ENCODE results near the gene PCYT1A.

Gene PCYT1A

DNA sequence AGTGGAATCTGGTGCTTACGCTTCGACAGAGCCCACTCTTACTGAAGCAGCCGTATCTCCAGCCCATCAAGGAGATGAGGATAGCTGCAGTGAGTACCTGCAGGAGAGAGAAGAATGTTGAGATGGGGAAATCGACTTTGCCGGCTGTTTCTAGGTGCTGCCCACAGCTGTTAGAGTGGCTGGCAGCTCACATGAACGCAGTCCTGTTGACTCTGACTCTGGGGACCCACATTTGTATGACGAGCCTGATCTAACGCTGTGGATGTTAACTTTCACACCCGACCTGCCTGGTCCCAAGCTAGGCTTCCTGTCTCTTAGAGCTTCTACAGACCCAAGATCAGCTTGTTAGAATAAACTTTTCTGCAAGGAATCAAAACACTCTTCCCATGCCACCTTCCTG is 39.4 kb upstream of the PCYT1A start:
- no peak for DNase-seq (ENCODE audit: low read depth in 2 of 2)
- TF ChIP-seq, protein P1, sequence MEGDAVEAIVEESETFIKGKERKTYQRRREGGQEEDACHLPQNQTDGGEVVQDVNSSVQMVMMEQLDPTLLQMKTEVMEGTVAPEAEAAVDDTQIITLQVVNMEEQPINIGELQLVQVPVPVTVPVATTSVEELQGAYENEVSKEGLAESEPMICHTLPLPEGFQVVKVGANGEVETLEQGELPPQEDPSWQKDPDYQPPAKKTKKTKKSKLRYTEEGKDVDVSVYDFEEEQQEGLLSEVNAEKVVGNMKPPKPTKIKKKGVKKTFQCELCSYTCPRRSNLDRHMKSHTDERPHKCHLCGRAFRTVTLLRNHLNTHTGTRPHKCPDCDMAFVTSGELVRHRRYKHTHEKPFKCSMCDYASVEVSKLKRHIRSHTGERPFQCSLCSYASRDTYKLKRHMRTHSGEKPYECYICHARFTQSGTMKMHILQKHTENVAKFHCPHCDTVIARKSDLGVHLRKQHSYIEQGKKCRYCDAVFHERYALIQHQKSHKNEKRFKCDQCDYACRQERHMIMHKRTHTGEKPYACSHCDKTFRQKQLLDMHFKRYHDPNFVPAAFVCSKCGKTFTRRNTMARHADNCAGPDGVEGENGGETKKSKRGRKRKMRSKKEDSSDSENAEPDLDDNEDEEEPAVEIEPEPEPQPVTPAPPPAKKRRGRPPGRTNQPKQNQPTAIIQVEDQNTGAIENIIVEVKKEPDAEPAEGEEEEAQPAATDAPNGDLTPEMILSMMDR (IDR thresholded peaks at IDR 0.05; ENCODE audit: low read depth, low read length): no peak
- H3K4me3 ChIP-seq (replicated peaks in 1 of 2; ENCODE audit: low read depth in 2 of 2, low read length in 2 of 2): no peak overlapping the region

DNA sequence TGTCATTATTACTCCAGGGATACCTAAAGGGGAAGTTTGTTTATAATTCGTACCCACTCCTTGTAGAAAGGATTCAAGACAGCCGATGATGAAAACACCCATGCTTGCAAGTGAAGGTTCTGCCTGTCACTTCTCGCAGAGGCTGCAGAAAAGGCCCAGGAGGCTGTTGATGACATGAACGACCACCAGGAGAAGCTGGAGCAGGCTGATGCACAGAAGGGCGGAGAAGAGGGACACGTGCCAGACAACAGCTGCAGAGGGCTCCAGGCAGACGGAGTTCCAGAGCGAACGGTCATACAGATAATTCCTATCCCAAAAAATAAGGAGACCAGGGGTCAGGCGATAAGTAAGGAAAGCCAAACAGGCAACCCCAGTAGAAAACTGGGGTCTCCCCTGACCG is 36.2 kb upstream of the PCYT1A start:
- peak; percentile 35 to 44 for DNase-seq (ENCODE audit: low read depth in 2 of 2)
- H3K4me3 ChIP-seq (replicated peaks in 1 of 2; ENCODE audit: low read depth in 2 of 2, low read length in 2 of 2): no peak overlapping the region
- TF ChIP-seq, protein P1 (IDR thresholded peaks at IDR 0.05; ENCODE audit: low read depth, low read length): peak; percentile 29

DNA sequence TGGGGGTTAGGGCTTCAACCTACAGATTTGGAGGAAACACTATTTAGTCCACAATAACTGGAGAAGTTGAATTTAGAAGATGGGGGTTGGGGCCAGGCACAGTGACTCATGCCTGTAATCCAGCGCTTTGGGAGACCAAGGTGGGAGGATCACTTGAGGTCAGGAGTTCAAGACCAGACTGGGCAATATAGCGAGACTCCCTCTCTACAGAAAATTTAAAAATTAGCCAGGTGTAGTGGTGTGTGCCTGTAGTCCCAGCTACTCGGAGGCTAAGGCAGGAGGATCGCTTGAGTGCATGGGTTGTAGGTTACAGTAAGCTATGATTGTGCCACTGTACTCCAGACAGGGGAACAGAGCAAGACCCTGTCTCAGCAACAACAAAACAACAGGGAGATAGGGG is 35.5 kb upstream of the PCYT1A start:
- TF ChIP-seq, protein P1 (IDR thresholded peaks at IDR 0.05; ENCODE audit: low read depth, low read length): no peak
- H3K4me3 ChIP-seq (replicated peaks in 1 of 2; ENCODE audit: low read depth in 2 of 2, low read length in 2 of 2): no peak overlapping the region
- DNase-seq (ENCODE audit: low read depth in 2 of 2): no peak

DNA sequence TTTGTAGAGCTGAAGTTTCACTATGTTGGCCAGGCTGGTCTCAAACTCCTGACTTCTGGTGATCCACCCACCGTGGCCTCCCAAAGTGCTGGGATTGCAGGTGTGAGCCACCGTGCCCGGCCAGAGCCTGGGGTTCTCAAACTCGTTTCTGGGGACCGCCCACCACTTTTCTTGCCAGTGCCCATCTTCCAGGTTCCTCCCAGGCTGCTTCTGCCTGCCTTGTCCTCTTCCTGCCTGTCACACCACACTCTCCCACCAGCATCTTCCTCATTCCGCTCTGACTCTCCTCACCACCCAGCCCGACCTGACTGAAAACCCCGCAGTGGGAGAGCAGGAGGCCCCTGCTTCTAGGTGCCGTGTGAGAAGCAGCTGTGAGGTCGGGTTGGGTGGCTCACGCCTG is 33.6 kb upstream of the PCYT1A start:
- no peak overlapping the region for H3K4me3 ChIP-seq (replicated peaks in 1 of 2; ENCODE audit: low read depth in 2 of 2, low read length in 2 of 2)
- DNase-seq (ENCODE audit: low read depth in 2 of 2): no peak
- TF ChIP-seq, protein P1 (IDR thresholded peaks at IDR 0.05; ENCODE audit: low read depth, low read length): no peak

DNA sequence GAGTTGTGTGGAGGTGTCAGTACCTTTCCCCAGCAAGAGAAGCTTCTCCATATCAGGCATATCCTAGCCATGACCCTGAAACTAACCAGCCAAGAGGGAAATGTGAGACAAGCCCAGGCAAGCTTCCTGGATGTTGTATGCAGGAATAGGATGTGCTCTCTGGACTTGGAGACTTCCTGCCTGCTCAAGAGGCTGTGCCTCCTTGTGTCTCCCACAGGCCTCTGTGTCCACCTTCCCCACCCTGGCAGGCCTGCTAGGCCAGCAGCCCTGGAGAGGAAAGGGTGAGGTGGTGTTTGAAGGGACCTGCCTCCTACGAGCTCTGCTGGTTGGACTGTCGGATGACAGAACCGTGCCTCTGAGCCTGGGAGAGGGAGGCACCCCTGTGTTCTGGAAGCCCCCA is 32.6 kb upstream of the PCYT1A start:
- DNase-seq (ENCODE audit: low read depth in 2 of 2): no peak
- TF ChIP-seq, protein P1 (IDR thresholded peaks at IDR 0.05; ENCODE audit: low read depth, low read length): no peak
- H3K4me3 ChIP-seq (replicated peaks in 1 of 2; ENCODE audit: low read depth in 2 of 2, low read length in 2 of 2): no peak overlapping the region

DNA sequence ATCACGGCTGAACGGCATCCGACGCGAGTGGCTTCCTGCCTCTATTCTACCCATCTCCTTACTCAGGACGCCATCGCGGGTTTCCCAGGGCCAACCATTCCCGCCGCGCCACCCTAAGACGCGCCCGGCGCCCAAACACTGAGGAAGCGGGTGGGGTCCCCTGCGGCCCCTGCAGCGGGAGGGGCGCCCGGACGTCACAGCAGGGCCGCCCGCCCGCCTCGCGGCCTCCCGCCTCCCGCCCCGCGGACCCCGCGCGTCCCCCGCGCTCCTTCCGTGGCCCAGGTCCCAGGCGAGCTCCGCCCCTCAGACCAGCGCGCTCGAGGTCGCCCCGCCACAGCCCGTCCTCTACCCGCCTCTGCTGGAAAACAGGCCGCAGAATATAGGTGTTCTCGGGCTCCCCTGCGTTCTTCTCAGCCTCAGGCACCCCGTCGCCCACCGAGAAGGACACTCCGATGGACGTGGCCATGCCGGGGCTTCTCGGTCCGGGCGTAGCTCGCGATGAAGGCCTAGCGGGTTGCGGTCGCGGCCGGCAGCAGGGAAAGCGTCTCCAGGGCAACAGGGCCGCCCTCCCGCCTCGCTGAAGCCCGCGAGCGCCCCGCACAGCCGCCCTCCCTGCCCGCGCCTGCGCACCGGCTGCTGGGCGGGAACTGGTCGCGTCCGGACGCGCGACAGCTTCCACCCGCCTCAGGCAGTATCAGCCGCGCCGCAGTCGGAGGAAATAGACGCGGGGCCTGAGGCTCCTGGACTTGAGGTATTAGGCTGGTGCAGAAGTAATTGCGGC is 30.4 kb upstream of the PCYT1A start, which contains the start of gene DYNLT2B:
Gene DYNLT2B (minus strand): TSS at position 554 of the 781 bp plus-strand sequence. CDS start 88 bp downstream, at position 466.
- TF ChIP-seq, protein P1 (IDR thresholded peaks at IDR 0.05; ENCODE audit: low read depth, low read length): no peak
- peak within 1 kb of the TSS; percentile 75 to 88 for H3K4me3 ChIP-seq (replicated peaks in 1 of 2; ENCODE audit: low read depth in 2 of 2, low read length in 2 of 2)
- peak; percentile 88 to 92 for DNase-seq (ENCODE audit: low read depth in 2 of 2)

DNA sequence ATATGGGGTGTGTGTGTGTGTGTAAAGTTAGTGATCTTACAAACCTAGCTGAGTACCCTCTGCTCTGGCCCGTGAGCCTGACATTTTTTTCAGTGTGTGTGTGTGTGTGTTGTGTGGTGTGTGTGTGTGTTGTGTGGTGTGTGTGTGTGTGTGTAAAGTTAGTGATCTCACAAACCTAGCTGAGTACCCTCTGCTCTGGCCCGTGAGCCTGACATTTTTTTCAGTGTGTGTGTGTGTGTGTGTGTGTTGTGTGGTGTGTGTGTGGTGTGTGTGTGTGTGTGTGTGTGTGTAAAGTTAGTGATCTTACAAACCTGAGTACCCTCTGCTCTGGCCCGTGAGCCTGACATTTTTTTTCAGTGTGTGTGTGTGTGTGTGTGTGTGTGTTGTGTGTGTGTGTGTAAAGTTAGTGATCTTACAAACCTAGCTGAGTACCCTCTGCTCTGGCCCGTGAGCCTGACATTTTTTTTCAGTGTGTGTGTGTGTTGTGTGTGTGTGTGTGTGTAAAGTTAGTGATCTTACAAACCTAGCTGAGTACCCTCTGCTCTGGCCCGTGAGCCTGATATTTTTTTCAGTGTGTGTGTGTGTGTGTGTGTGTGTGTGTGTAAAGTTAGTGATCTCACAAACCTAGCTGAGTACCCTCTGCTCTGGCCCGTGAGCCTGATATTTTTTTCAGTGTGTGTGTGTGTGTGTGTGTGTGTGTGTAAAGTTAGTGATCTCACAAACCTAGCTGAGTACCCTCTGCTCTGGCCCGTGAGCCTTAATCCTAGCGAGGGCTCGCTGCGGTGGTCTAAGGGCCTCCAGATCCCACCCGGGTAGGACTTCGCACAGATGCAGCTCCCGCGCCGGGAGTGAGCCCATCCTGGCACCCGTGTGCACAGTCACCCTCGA is 29.5 kb upstream of the PCYT1A start:
- peak overlapping the region; percentile 75 to 88 for H3K4me3 ChIP-seq (replicated peaks in 1 of 2; ENCODE audit: low read depth in 2 of 2, low read length in 2 of 2)
- peak in 1 of 2 donors; percentile 16 for DNase-seq (ENCODE audit: low read depth in 2 of 2)
